Ishikawa (cell line): ENCODE results near the gene GLO1.

Source experiments
- CEBPB ChIP-seq: IDR thresholded peaks from 2 replicates; pipeline ENCODE4 v1.6.1; 2012
- CREB1 ChIP-seq: IDR thresholded peaks from 2 replicates; pipeline ENCODE4 v1.6.1; 2012; ENCODE audit warnings: low read depth
- EGR1 ChIP-seq: IDR thresholded peaks from 2 replicates; pipeline ENCODE4 v1.6.1; 2012
- EP300 ChIP-seq: IDR thresholded peaks from 2 replicates; pipeline ENCODE4 v1.6.1; 2012; ENCODE audit warnings: borderline replicate concordance
- FOXM1 ChIP-seq: IDR thresholded peaks from 2 replicates; pipeline ENCODE4 v1.6.1; 2012; ENCODE audit warnings: low read depth, borderline replicate concordance
- NFIC ChIP-seq: IDR thresholded peaks from 2 replicates; pipeline ENCODE4 v1.6.1; 2012
- RAD21 ChIP-seq: IDR thresholded peaks from 2 replicates; pipeline ENCODE4 v1.6.1; 2012; ENCODE audit warnings: low read depth
- REST ChIP-seq: IDR thresholded peaks from 2 replicates; pipeline ENCODE4 v1.6.1; 2012; ENCODE audit warnings: low read depth, mild to moderate bottlenecking
- TAF1 ChIP-seq: IDR thresholded peaks from 2 replicates; pipeline ENCODE4 v1.6.1; 2012; ENCODE audit warnings: low read depth, mild to moderate bottlenecking
- TCF12 ChIP-seq: IDR thresholded peaks from 2 replicates; pipeline ENCODE4 v1.6.1; 2012; ENCODE audit warnings: low read depth
- TEAD4 ChIP-seq: IDR thresholded peaks from 2 replicates; pipeline ENCODE4 v1.6.1; 2012
- USF1 ChIP-seq: IDR thresholded peaks from 2 replicates; pipeline ENCODE4 v1.6.1; 2012
- YY1 ChIP-seq: IDR thresholded peaks from 2 replicates; pipeline ENCODE4 v1.6.1; 2012; ENCODE audit warnings: low read depth
- ZBTB7A ChIP-seq: IDR thresholded peaks from 2 replicates; pipeline ENCODE4 v1.6.1; 2012; ENCODE audit warnings: low read depth
- TF ChIP-seq, protein P1 (sequence below): IDR thresholded peaks from 2 replicates; pipeline ENCODE4 v1.6.1; 2012

The GLO1 gene

GRCh38 chr6:38725414-38726183 is 22.7 kb upstream of the GLO1 start:
- TF ChIP-seq YY1, result no peak

DNA sequence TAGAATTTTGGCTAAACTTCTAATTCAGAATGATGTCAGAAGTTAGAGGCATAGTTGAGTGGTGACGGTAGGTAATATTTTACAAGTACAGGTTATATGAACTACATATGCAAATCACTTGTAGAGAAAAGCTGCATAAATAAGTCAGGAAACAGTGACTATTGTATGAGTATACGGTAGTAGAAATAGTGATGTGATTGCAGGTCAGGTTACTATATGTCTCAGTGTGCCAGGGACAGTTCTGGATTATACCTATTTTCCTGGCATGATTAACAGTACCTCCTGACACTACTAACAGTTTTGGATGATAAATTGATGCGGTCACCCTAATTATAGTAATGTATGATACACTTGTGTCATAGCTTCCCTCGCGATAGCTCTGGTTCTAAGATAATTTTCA is 21.4 kb upstream of the GLO1 start:
- TF ChIP-seq CREB1 (no peak), TEAD4 (no peak), RAD21 (no peak), USF1 (no peak), FOXM1 (no peak), CEBPB (no peak), EP300 (no peak), TAF1 (no peak)
- TF ChIP-seq, protein P1, sequence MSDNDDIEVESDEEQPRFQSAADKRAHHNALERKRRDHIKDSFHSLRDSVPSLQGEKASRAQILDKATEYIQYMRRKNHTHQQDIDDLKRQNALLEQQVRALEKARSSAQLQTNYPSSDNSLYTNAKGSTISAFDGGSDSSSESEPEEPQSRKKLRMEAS, result no peak

DNA sequence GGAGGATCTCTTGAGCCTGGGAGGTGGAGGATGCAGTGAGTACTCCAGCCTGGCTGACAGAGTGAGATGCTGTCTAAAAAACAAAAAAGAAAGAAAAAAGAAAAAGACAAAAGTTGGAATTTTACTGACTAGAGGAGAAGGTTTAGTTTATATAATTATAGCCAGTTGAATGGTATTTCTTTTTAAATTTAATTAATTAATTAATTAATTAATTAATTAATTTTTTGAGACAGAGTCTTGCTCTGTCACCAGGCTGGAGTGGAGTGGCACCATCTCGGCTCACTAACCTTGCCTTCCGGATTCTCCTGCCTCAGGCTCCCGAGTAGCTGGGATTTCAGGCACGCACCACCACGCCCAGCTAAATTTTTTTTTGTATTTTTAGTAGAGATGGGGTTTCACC is 20.8 kb upstream of the GLO1 start:
- TF ChIP-seq YY1 (no peak), REST (no peak), EP300 (no peak), TCF12 (no peak), RAD21 (no peak), USF1 (no peak), CEBPB (no peak), ZBTB7A (no peak), EGR1 (no peak), FOXM1 (no peak), TAF1 (no peak), NFIC (no peak), CREB1 (no peak), TEAD4 (no peak)
- TF ChIP-seq, protein P1, result no peak

- no peak for TF ChIP-seq CREB1
- TF ChIP-seq REST, result no peak
- no peak for TF ChIP-seq EGR1
- no peak for TF ChIP-seq TEAD4
- TF ChIP-seq FOXM1, result no peak
- no peak for TF ChIP-seq NFIC
- TF ChIP-seq TAF1, result no peak
These were observed 19.9 kb upstream of the GLO1 start for GRCh38 chr6:38722727-38723334.

DNA sequence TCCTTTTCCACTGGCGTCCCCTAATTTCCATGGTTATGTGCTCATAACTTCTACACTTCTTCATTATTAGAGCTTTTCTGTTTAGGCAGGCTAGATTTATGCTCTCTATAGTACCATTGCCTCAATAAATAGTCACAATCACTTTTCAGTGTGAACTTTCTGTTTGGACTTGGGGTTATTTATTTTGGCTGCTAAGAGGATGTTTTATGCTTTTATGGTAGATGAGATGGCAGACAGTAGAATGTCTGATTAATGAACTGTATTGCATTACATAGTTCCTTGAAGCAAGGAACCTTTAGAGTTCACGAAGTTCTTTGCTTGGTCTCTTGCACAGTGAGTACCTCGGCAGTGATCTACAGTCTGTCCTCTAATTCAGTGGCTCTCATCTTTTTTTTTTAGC is 19.1 kb upstream of the GLO1 start:
- TF ChIP-seq CREB1 (no peak), EGR1 (no peak), TAF1 (no peak), EP300 (no peak), RAD21 (no peak), YY1 (no peak), FOXM1 (no peak), TEAD4 (no peak), REST (no peak), NFIC (no peak), CEBPB (no peak), ZBTB7A (no peak), TCF12 (no peak), USF1 (no peak)
- TF ChIP-seq, protein P1, result no peak
